ENCODE data around the gene EN1. TPM values are rescaled to one million over a fixed set of nuclear protein-coding genes. Genes with fewer than 3 reads are reported as not detected.

Gene EN1
- total and polyA plus RNA-seq, 12 donors: 0.03 to 0.98 (median 0.39) TPM; not detected in 5

DNA sequence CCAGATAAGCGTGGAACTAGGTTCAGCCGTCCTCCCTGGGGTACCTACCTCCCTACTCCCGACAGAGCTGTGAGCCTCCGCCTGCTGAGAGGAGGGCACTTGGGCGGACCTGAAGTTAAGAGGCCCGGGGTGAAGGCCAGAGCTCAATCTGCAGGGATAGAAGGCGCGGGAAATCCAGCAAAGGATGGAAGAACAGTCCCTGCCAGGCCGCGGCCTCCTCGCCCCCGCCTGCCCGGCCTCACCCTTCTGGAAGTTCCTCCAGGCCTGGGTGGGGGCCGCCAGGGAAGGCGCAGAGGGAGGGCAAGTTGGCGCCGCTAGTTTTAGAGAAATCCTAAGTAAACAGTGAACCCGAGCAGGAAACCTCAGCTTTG, 13.0 kb downstream of the EN1 start:
- H3K4me1 ChIP-seq (replicated peaks in 1 of 2): peaks cover 13 to 14% of the 10 kb centered on the region in 2 donors
- H3K27ac ChIP-seq: no peak overlapping the region
- H3K27me3 ChIP-seq: peaks cover 80% of the 10 kb centered on the region
- no peaks in the 10 kb centered on the region for H3K9me3 ChIP-seq (replicated peaks in 1 of 3)
- no peak overlapping the region for H3K4me3 ChIP-seq
- 9 to 19% (median 14%) methylated on average over 12 to 18 of the region's 18 CpGs for WGBS, 4 donors
- no peak for TF ChIP-seq POLR2A (IDR thresholded peaks at IDR 0.05)
- TF ChIP-seq, protein P1, sequence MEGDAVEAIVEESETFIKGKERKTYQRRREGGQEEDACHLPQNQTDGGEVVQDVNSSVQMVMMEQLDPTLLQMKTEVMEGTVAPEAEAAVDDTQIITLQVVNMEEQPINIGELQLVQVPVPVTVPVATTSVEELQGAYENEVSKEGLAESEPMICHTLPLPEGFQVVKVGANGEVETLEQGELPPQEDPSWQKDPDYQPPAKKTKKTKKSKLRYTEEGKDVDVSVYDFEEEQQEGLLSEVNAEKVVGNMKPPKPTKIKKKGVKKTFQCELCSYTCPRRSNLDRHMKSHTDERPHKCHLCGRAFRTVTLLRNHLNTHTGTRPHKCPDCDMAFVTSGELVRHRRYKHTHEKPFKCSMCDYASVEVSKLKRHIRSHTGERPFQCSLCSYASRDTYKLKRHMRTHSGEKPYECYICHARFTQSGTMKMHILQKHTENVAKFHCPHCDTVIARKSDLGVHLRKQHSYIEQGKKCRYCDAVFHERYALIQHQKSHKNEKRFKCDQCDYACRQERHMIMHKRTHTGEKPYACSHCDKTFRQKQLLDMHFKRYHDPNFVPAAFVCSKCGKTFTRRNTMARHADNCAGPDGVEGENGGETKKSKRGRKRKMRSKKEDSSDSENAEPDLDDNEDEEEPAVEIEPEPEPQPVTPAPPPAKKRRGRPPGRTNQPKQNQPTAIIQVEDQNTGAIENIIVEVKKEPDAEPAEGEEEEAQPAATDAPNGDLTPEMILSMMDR (IDR thresholded peaks at IDR 0.05): no peak
- DNase-seq: no peak
- intact Hi-C loops (cut with DNase I): no loop called here
- no peaks in the 10 kb centered on the region for H3K36me3 ChIP-seq (replicated peaks in 1 of 2)

DNA sequence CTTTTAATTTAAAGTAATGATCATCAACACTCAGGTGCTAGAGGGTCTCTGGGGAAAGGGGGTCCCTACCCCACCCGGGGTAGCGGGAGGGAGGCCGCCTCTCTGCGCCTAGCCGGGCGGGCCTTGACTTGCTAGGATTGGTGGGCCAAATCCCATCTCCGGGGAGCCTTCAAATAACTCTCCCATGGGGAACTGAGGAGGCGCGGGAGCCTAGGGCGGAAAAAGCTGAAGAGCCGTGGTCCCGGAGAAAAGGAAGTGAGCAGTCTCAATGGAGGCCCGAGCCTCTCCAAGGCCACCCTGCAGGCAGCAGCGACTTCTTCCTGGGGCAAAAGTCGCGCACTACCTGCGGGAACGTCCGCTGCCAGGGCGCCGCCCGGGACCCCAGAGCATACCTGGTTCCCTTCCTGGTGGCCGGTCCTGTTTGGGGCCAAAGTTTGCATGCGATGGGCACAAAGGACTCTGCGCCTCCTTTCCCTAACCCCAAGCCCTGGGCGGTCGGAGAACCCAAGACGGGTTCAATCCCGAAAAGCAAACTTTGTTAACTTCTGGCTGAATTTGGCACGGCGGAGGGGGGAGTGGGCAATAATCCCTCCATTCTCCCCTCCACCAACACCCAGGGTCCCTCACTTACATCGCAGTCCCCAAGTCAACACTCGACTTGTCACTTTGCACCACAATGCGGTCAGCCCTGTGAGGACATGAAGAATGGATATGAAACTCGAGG, 13.6 kb downstream of the EN1 start:
- H3K27ac ChIP-seq: no peak overlapping the region
- no peak overlapping the region for H3K4me3 ChIP-seq
- TF ChIP-seq POLR2A (IDR thresholded peaks at IDR 0.05): no peak
- TF ChIP-seq, protein P1 (IDR thresholded peaks at IDR 0.05): no peak
- no peaks in the 10 kb centered on the region for H3K9me3 ChIP-seq (replicated peaks in 1 of 3)
- H3K4me1 ChIP-seq (replicated peaks in 1 of 2): peaks cover 13 to 14% of the 10 kb centered on the region in 2 donors
- H3K36me3 ChIP-seq (replicated peaks in 1 of 2): no peaks in the 10 kb centered on the region
- peaks cover 75% of the 10 kb centered on the region for H3K27me3 ChIP-seq
- 9 to 12% (median 10%) methylated on average over 23 to 35 of the region's 35 CpGs for WGBS, 4 donors
- no peak for DNase-seq
- intact Hi-C loops (cut with DNase I): no loop called here

DNA sequence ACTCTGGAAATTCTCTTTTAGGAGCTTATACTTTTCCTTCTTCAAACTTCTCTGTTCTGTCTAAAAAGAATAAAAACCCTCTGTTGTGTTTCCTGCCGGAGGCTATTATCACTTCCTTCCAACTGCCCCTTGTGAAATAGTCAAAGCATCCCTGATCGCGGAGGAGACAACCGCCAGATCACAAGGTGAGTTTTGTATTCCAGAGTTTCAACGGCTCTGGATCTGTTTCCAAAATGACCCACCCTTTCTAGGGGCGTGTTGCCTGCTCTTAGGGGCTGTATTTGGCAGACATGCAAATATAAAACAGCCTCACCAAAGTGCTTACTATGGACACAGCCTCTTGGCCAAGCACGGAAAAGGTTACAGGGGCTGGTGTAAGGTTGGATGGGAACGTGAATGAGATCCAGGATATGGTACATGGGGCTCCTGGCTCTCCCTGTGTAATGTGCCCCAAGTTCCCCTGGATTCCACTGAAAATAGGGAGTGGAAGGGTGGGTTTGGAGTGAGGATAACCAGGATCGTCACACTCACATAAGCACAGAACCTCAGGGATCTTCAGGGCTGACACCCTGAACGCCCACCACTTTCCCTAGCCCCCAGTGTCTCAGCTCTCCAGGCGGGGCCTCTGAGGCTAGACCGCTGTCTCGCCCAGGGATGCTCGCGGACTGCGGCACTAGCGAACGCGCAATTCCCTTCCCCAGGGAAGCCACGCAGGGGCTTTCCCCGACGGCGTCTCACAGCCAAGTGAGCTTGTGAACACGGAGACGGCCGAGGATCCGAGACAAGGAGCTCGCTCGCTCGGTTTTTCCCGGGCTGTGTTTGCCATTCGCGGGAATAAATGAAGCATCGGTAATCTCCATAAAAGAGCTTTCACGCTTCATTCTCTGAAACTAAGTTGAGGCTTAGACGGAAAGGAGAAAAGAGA, 14.4 kb downstream of the EN1 start:
- DNase-seq: no peak
- Histone ChIP-seq H3K4me3 (no peak overlapping the region), H3K27me3 (peaks cover 71% of the 10 kb centered on the region), H3K4me1 (replicated peaks in 1 of 2) (peaks cover 13 to 14% of the 10 kb centered on the region in 2 donors), H3K9me3 (replicated peaks in 1 of 3) (no peaks in the 10 kb centered on the region), H3K36me3 (replicated peaks in 1 of 2) (no peaks in the 10 kb centered on the region), H3K27ac (no peak overlapping the region)
- WGBS, 4 donors: 3 to 7% (median 5%) methylated on average over 35 to 36 of the region's 36 CpGs
- no peak for TF ChIP-seq POLR2A (IDR thresholded peaks at IDR 0.05)
- TF ChIP-seq, protein P1 (IDR thresholded peaks at IDR 0.05): no peak
- intact Hi-C loops (cut with DNase I): no loop called here

DNA sequence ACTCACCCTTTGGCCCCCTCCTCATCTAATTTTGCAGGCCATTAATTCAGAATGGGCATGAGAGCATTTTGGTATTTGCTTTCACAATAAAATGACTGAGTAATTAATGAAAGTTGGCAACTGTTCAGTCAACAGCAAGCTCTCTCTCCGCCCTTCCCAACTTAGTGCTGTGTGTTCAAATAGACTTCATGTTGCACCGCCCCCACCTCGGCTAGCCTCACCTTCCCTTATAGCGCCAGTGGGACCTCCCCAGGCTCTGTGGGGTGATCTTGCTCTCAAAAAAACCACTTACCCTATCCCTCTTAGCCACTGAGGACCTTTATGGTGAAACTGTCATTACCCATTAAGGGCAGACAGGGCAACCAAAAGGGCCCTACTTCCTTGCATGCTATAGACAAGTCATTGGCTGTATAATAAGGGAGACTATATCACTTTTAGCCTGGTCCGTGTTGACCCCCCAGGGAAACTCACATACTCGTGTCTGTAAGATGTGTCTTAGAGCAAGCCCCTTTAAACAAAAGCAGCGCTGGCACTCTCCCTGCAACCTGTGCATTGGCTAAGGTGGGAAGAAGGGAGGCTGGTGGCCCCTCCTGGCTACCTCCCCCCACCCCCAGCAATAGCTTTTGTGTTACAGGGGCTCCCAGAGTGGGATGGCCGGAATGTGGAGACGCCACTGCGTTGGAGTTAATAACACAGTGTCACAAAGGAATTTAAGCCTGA, 15.2 kb downstream of the EN1 start:
- no peaks in the 10 kb centered on the region for H3K9me3 ChIP-seq (replicated peaks in 1 of 3)
- no peaks in the 10 kb centered on the region for H3K36me3 ChIP-seq (replicated peaks in 1 of 2)
- H3K27me3 ChIP-seq: peaks cover 69% of the 10 kb centered on the region
- intact Hi-C loops (cut with DNase I): no loop called here
- no peak for DNase-seq
- H3K27ac ChIP-seq: no peak overlapping the region
- no peak overlapping the region for H3K4me3 ChIP-seq
- 11 to 15% (median 12%) methylated on average over 10 of the region's 10 CpGs for WGBS, 4 donors
- TF ChIP-seq, protein P1 (IDR thresholded peaks at IDR 0.05): no peak
- no peak for TF ChIP-seq POLR2A (IDR thresholded peaks at IDR 0.05)
- peaks cover 13 to 14% of the 10 kb centered on the region in 2 donors for H3K4me1 ChIP-seq (replicated peaks in 1 of 2)
